IPS DF 4.7 (cell line): Measurements from ENCODE around the gene MORC2.

Experiments
- DNase-seq: peaks from one replicate; pipeline ENCODE4 v3.0.0-alpha.2; 2013; ENCODE audit warnings: low spot score; ENCODE audit errors: extremely low read depth

MORC2 gene

DNA sequence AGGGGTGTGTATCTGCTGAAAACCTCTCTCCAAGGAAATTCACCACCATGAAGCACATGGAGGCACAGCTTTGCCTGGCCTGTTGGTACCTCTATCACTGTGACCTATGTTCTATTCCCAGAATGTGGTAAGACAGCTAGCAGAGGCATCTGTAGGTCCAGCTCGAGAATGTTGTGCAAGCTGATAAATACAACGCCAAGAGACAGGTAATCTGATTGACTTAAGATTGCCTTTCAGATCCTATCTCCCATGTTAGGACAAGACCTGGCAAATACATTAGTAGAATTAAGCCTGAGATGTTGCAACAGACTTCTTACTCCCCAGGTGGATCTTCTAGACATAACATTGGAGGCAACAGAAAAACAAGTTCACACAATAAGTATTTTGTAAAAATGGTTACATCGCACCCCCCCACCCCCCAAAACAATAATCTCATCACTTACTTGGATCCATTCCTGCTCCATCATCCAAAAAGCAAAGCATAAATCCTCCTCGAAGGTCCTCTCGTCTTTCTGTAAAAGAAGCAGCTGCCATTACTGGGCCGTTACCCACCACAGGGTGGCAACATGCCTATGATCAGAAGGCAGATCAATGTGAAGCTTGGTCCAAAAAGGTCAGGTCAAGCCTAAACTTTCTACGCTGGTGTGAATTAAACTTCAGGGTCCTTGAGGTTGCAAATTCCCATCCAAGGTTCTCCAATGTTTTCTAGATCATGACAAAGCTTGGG, 18.5 kb downstream of the MORC2 start:
- no peak for DNase-seq

GRCh38 chr22:30948930-30949342, 19.6 kb downstream of the MORC2 start:
- DNase-seq = no peak

DNA sequence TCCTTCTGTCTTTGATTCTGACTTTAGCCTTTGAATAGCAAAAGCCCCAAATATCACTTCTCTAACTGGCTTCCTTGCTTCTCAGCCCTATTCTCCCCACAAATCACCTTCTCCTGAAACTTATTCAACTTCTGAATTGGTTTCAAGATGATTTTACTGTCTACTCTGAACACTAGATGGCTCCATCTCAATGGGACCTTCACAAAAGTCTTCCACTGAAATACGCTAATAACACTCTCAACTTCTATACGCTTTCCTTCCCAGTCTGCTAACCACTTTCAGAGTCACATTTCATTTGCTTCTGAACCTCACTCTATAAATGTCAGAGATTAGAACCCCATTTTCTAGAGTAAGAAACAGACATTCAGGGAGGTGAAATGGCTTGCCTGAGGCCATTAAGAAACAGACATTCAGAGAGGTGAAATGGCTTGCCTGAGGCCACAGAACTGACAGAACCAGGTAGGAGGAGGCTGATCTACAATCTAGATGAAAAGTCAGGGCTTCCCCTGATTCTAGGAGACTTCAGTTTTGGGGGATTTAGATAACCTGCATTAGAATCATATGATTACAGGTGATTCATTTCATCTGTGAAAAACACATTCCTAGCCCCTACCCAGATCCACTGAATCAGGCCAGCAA, 20.6 kb downstream of the MORC2 start:
- DNase-seq = no peak

DNA sequence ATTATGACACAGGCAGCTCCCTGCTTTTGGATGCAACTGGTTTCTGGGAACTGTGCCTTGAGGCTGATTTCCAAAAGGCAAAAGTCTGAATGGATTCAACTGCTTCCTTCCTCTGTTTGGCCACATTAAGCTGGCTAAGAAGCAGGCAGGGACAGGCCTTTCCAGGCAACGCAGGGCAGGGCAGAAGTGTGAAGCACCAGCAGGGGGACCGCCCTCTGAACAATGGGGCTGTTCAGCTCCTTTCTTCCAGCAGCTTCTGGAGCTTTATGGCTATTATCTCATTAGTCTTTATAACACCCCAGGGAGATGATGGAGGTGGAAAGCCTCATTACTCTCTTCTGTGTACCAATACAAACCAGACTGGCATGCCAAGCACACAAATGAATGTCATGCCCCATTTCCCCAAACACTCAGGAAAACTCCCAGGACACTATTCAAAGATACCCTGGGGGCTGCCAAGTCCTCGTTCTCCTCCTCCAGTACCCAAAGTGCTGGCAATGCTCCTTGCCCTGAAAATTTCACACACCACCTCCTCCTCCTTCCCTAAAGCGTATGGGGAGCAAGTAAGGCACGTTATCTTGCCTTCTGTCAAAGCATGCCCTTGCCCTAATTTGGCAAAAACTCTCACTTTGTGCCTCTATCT, 21.3 kb downstream of the MORC2 start:
- no peak for DNase-seq

GRCh38 chr22:30946354-30946753, 22.2 kb downstream of the MORC2 start:
- DNase-seq = no peak

DNA sequence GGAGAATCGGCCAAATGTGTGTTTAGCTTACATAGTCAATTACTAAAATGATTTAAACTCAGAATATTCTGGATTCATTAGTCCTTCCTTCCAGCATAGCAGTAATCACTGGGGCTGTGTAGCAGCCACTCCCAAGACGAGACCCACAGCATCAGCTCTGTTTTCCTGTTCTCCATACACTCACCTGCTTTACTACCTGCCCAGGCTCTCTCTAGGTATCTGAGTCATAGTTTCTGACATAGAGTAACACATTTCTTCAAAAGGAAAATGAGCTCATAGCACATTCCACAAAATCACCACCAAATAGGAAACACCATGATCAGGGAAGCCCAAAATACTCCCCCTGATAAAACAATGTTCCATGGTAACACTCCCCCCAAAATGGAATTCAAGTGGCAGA, 22.9 kb downstream of the MORC2 start:
- no peak for DNase-seq

- DNase-seq = no peak
Measured at GRCh38 chr22:30944986-30945385, 23.6 kb downstream of the MORC2 start.

- no peak for DNase-seq
Measured at GRCh38 chr22:30943368-30943767, 25.2 kb downstream of the MORC2 start.

DNA sequence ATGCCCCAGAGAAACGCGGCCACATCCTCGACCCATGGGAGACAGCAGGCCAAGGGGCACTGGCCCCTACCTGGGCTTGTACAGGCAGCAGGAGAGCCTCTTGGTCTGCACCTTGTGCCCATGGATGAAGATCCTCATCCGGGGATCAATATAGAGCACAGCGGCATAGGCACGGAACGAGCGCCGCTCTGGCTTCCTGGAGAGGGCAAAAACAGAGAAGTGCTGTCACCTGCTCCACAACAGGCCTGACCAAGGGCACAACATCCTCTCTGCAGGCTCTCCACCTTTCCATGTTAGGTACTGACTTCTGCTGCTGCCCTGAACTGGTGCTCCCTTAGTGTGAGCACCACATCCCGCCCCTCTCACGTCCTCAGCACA, 27.2 kb downstream of the MORC2 start:
- DNase-seq = no peak

DNA sequence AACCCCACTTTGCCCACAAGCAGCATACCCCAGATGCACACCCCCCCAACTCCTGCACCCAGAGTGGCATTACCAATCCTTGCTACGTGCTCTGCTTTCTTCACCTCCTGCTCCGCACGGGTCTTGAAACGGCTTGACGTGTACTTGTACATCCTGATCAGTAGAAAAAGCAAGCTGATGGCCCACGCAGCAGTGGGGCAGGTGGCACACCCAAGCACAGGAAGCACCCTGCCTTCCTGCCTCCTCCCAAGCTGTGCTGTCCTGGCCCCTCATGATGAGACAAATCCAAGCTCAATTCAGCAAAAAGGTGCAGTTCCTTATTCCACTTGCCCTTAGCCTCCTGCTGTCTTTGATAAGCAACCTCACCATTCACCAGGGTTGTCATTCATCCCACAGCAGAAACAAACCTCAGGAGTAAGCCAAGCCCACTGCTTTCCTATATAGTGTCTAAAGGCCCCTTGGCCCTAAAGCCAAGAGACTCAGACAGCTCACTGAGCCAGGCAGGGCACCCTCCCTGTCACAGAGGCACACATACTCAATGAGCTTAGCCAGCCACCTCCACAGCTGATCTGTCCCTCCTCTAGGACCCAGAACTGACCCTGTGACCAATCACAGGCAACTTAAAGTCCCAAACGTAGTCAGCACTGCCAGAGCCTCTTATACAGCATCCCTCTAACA, 27.8 kb downstream of the MORC2 start:
- no peak for DNase-seq

DNA sequence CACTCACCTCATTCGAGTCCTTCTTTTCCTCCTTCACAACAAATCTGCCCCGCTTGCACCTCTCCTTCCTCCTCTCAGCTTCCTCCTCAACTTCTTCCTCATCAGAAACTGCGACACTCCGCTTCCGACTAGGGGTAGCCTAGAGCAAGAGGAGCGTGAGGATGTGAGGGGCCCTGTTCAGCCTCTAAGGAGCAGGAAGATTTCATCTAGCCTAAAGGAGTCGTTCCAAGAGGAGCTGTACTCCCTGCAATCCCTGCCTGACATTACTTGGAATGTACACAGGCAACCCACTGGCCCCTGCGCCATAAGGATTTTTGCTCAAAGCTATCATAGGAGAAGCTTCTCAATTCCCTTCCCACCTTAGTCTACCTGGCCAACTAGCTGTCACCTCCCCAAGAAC, 34.5 kb downstream of the MORC2 start:
- no peak for DNase-seq

GRCh38 chr22:30933457-30933856, 35.1 kb downstream of the MORC2 start:
- DNase-seq = no peak

DNA sequence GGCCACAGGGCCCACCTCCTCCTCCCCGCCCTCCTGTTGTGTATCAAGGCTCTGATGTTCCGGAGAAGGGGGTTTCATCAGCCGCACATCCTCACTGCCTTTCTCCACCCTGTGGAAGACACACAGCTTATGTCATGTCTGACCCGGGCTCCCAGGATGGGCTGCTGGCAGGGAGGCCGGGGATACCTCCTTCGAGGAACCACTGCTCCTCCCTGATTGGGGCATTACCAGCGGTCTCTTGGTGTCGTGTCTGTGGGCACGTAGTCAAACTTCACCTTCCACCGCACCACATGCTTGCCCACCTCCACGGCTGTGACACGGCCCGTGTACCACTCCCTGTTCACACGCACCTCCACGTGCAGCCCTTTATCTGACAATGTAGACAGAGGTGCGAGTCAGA, 35.9 kb downstream of the MORC2 start:
- no peak for DNase-seq

GRCh38 chr22:30931541-30932300, 36.9 kb downstream of the MORC2 start:
- no peak for DNase-seq

- no peak for DNase-seq
Measured at GRCh38 chr22:30930228-30930627, 38.3 kb downstream of the MORC2 start.

- DNase-seq = no peak
Measured at GRCh38 chr22:30928401-30928800, 40.2 kb downstream of the MORC2 start.

GRCh38 chr22:30927806-30928205, 40.8 kb downstream of the MORC2 start:
- DNase-seq = no peak

DNA sequence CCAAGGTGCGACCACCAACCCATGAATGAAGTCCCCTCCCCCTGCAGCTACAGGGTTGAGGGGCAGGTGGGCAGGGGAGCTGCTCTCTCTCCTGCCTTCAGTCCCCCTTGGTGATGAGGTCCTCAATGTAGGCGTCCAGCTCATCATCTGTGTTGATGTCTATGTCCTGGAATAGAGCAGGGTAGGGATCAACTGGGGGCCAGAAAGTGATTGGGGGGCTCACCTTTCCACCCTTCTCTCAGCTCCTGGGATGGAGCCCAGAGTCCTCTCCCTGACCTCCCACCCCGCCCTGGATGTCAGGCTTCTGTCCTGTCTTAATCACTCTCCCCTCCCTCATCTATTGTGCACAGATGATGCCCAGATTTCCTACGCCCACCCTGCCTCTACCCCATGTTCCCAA, 41.9 kb downstream of the MORC2 start:
- no peak for DNase-seq

- no peak for DNase-seq
Measured at GRCh38 chr22:30925667-30926066, 42.9 kb downstream of the MORC2 start.

- no peak for DNase-seq
Measured at GRCh38 chr22:30923168-30923900, 45.2 kb downstream of the MORC2 start.

DNA sequence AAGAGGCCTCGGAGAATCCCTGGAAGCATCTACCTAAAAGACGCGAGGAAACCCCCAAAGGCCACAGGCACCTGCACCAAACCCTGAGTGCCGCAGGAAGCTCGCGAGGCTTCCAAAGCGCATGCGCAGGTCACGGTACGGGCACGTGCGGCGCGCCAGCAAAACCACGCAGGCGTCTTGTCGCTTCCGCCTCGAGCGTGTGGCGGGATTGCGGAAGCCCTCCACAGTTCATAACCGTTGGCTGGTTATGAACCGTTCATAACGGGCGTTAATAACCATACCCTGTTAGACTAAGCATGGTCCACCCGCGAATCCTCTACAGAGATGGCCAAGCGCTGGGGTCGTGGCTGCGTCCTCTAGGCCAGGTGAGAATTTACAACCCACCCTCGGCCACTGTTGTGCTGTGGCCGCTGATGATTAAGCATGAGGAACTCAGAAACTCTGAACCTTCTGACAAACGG, 46.4 kb downstream of the MORC2 start:
- no peak for DNase-seq
